Suppressor macrophage treated with lipopolysaccharide for 4 hours (primary cell): ENCODE measurements around the gene CFAP410.
"Not testable (repeated sequence)": the region's sequence is repeated elsewhere in the genome, so short reads cannot be mapped to it uniquely, and the experiment has no call there.

Experiments used
- DNase-seq: peaks from one replicate; pipeline ENCODE4 v3.0.0-alpha.2; 2020

Gene CFAP410

DNA sequence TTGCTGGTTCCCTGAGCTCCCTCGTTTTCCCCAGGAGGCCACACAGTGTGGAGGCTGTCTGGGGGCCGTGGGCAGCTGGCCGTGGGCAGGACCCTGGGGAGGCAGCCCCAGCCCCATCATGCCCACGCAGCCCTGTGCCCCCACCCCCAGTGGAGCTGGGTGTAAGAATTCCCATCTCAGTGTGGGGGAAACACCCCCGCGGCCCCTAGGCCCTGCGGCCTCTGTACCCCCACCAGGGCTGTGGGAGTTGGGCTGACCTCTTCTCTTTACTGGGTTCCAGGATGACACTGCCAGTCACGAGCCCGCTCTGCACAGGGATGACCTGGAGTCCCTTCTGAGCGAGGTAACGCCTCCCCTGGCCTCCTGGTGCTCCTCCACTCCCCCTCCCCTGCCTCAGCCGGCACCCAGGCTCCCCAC, 43.1 kb downstream of the CFAP410 start:
- DNase-seq = no peak

DNA sequence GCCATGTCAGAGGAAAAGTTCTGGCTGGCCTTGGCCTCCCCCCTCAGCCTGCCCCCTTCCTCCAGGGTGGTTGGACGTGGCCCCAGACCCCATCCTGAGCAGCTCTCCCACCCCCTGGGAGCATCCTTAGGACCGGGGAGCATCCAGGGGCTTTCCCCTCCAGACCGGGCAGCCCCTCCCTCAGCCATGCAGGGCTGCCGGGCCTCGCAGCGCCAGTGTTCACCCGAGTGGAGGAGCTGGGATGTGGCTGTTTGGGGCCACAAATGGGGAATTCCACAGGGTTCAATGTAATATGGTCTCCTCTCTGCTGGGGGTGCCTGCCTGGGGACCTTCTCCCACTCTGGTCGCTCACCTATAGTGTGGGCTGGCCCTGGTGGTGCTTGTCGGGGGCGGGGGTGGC, 43.5 kb downstream of the CFAP410 start:
- DNase-seq = no peak

DNA sequence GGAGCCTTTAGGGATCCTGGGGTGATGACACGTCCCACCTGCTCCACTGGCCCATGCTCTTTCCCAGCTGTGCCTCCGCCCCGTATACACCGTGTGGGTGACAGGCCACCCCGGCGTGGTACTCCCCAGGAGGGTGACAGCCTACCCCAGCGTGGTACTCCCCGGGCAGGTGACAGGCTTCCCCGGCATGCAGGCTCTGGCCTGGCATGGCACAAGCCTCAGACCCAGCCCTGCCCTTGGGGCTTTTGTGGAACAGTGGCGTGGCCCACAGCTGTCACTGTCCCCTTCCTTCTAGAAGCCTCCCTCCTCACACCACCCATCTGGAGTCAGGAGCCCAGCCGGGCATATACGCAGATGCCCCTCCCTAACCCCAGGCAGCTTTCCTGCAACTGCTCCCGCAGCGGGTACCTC, 44.0 kb downstream of the CFAP410 start:
- no peak for DNase-seq

DNA sequence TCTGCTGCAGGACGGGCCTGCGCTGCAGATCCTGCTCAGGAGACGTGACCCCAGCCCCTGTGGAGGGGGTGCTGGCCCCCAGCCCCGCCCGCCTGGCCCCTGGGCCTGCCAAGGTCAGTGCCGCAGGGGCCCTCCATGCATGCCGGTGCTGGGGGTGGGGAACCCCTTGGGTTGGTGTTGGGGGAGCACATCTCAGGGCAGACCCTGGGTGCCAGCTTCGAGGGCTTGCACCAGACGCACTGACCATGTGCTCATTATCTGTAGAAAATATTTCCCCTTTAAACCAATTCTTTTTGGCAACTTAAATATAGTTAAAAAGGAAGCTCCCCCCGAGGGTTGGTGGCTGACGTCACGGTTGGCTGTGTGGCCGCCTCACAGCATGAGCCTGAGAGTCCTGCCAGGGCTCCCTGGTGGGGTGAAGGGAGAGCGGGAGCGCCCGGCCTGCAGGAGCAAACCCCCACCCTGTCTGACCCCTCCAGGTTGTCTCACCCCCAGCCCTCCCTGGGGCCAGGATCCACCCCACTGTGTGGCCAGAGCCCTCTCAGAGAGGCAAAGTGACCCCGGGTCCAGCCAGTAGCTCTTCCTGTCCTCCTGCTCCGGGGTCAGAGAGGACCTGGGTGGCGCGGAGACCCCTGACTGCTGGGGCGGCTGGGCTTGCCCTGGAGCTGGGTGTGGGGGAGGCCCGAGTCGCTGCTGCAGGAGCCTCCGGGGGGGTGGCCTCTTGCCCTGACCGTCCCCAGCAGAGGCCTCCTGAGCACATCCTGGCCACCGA, 44.6 kb downstream of the CFAP410 start:
- DNase-seq = peak; percentile 42

DNA sequence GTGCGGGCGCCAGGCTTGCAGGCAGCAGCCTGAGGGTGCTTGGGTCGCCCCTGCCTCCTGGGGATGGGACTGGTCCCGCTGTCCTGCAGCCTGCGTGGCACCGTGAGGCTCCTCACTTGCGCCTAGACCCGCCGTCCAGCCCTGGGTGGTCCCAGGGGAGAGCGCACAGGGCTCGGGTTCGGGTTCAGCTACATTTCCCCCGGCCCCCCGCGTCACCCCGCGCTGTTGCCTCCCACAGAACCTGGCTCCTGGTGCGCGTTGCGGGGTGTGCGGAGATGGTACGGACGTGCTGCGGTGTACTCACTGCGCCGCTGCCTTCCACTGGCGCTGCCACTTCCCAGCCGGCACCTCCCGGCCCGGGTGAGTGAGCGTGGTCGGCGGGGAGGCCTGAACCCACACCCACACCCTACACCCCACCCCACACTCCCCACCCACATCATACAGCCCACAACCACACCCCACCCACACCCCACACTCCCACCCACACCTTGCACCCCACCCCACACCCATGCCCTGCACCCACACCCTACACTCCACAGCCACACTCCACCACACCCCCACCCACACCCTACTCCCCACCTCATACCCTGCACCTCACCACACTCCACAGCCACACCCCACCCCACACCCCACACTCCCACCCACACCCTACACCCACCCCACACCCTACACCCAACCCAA, 45.5 kb downstream of the CFAP410 start:
- DNase-seq = no peak

DNA sequence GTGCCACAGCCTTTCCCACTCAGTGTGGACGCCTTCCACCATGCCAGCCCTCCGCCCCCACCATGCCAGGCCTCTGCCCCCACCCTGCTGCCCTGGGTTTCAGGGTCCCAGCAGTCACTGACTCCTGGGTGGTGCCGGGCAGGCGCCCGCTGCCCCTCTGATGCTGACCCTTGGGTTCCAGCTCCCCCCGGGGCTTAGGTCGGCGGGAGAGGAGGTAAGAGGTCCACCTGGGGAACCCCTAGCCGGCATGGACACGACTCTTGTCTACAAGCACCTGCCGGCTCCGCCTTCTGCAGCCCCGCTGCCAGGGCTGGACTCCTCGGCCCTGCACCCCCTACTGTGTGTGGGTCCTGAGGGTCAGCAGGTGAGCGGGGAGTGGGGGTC, 46.4 kb downstream of the CFAP410 start:
- no peak for DNase-seq

DNA sequence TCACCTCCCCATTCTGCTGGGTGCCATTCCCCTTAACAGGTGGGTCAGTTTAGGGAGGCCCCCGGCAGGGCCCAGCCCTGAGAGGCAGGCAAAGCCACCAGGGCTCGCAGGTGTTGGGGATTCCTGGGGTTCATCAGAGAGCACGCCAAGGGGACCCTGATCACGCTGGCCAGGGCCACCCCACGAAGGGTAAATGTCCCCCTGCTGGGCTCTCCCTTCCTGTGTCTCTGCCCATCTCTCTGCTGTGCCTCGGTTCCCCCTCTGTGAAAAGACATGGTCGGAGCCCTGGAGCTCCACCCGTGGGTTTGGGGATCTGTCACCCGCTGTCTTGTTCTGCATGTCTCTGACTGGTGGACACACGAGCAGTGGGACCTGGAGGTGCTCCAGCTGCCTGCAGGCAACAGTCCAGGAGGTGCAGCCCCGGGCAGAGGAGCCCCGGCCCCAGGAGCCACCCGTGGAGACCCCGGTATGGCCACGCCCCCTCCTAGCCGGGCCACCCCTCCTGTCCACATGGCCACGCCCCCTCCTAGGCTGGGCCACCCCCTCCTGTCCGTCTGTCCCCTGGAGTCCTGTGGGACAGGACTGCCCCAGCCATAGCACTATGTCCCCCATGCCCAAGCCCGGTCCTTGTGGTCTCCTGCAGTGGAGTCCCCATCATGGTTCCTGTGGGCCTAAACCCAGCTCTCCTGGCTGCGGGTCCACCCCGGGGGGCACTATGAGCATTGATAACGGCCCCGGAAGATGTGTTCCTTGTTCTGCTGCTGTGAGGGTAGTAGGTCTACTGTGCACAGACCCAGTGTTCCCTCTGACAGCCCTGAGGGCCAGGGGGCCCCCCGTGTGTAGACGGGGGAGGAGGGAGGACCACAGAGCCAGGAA, 47.0 kb downstream of the CFAP410 start:
- DNase-seq = no peak

DNA sequence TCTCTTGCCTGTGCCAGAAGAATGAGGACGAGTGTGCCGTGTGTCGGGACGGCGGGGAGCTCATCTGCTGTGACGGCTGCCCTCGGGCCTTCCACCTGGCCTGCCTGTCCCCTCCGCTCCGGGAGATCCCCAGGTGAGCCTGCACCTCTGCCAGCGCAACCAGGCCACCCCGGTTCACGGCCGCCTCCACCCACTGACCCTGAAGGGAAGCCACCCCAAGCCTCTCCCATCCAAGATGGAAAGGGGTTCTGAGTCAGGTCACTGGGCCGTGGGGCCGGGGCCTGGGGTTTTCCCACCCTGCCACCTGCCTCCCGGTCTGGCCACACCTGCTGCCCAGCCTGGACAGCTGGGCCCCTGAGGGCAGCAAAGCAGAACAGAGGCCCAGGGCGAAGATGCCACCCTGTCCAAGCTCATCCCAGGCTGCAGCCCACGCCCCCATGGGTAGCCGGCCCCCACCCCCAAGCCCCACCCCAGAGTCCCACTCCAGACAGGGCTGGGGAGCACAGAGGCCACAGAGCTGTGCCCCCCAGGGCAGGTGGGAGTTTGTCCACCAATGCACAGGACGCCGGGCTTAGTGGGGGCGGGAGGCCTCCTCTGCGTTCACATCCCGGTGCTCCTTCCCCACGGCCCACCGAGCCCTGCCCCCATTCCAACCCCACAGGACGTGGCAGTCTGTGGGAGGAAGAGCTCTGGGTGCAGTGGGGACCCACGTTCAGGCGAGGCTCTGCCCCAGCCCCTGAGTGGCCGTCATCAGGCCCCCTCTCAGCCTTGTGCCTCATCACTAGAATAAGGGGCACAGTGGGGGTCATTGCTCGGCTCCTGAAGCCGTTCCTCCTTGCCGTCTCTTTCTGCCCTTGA, 47.9 kb downstream of the CFAP410 start:
- no peak for DNase-seq

DNA sequence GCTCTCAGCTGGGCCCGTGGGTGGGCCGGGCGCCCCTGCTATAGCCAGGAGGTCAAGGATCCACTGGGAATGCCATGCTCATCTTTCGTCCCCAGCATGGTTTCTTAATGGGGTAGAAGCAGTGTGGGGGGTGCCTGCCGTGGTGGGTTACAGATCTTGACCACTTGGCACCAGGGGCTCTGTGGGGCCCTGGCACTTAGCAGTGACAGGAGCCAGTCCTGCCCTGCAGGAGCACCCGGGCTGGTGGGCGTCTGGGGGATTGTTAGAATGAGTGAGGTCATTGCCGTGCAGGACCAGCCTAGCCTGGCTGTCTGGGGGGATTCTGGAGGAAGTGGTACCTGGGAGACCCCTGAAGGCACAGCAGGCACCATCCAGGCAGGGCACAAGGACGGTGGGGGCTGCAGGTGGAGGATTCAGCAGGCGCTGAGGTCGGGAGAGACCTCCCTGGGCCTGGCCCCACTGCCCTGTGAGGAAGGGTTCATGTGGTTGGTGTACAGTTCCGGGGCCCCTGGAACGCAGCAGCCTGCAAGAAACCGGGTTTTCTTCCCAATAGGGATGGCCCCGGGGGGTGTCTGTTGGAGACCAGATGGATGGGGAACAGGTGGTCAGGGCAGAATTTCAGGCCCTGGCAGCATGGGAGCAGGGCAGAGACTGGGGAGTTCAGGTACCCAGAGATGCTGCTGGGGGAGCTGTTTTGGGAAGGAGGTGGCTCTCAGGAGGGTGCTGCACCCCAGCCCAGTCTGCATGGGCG, 48.7 kb downstream of the CFAP410 start:
- DNase-seq = no peak

DNA sequence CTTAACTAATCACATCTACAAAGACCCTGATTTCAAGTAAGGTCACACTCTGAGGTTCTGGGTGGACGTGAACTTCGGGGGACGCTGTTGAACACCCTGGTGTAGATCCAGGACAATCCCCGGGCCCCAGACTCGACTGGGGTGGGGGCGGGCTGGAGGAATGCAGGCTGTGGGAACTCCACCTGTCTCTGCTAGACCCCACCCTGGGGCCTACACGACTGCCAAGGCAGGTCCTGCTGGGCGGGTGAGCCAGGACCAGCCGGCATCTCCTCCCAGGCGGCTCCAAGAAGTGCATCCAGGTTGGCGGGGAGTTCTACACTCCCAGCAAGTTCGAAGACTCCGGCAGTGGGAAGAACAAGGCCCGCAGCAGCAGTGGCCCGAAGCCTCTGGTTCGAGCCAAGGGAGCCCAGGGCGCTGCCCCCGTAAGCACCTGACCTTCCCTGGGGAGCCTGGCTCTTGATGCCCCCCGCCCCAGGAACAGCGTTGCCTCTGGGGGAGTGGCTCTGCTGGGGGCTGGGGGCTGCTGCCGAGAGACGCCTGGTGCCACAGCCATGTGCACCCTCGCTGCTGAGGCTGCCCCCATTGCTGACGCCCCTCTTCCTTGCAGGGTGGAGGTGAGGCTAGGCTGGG, 49.7 kb downstream of the CFAP410 start:
- no peak for DNase-seq

DNA sequence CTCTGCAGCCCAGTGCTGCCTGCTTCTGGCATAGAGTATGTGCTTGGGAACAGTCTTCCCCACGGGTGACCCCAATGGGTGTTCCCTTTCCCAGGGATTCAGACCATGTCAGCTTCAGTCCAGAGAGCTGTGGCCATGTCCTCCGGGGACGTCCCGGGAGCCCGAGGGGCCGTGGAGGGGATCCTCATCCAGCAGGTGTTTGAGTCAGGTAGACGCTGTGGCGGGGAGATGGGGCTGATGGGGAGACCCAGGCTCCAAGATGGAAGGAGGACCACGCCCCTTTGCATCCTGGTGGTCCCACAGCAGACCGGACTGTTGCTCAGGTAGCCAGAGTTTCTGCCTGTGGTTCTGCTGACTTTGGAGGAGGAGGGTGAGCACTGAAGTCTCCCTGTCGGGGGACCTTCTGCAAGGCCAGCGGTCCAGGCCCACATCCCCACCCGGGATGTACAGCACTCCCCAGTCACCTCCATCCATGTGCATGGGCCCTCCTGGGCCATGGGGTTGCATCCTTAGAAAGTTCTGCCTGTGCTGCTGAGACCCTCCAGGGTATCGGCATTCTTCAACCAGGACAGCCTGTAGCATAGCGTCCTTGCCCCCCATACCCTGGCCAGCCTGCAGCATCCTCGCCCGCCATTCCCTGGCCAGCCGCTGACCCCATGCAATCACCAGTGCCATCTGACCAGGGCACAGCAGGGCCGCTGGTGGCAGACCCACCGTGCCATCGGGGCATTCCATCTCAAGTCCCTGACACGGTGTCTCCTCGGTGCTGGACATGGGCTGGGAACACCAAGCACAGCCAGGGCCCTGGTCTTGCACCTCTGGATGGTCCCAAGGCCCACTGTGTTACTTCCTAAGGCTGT, 50.7 kb downstream of the CFAP410 start:
- no peak for DNase-seq

DNA sequence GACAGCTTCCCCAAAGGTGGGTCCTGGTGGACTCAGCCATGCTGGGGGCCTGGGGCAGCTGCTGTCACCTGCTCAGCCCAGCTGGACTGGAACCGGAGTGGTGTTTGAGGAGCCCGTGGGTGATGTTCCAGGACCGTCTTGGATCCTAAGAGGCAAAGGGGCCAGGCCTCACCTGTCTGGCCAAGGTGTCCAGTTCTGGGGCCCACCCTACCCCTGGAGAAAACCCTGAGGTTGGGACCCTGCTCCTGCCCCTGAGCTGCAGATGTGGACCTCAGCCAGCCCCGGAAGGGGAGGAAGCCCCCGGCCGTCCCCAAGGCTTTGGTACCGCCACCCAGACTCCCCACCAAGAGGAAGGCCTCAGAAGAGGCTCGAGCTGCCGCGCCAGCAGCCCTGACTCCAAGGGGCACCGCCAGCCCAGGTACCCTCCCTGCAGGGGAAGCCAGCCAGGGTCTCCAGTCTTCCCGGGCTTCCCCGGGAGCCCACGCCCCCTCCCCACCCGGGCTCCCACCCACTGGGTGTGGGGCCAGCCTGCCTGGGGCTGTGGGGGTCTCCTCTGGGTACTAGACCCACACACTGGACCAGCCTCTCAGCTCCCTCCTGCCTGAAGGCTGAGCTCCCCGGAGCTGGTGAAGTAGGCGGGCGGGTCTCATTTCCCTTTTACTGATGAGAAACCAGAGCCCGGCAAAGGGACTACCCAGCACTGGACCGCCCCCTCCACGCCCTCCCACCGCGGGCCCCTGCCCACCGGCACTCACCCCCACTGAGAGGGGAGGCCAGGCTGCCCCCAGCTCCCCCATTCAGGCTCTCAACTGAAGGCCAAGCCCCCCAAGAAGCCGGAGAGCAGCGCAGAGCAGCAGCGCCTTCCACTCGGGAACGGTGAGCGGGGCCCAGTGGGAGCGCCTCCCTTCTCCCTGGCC, 52.2 kb downstream of the CFAP410 start:
- peak; percentile 36 for DNase-seq

DNA sequence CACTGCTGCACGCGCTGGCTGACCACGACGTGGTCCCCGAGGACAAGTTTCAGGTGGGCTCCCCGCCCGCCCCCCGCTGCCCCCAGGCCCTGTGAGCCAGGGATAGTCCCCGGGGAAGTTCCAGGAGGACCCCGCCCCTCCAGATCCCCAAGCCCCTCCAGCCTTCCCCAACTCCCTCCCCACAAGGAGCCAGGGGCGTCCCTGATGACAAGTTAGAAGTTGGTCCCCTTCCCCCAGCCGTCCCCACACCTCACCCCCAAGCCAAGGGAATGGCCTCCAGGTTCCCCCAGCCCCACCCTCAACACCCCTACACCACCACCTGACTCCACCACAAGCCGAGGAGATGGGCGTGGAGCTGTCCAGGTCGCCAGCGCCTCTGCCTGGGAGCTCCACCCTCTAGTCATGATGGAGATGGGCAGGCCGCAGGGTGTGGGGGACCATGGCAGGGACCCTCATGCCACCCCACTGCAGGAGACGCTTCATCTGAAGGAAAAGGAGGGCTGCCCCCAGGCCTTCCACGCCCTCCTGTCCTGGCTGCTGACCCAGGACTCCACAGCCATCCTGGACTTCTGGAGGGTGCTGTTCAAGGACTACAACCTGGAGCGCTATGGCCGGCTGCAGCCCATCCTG, 53.0 kb downstream of the CFAP410 start:
- DNase-seq = no peak

DNA sequence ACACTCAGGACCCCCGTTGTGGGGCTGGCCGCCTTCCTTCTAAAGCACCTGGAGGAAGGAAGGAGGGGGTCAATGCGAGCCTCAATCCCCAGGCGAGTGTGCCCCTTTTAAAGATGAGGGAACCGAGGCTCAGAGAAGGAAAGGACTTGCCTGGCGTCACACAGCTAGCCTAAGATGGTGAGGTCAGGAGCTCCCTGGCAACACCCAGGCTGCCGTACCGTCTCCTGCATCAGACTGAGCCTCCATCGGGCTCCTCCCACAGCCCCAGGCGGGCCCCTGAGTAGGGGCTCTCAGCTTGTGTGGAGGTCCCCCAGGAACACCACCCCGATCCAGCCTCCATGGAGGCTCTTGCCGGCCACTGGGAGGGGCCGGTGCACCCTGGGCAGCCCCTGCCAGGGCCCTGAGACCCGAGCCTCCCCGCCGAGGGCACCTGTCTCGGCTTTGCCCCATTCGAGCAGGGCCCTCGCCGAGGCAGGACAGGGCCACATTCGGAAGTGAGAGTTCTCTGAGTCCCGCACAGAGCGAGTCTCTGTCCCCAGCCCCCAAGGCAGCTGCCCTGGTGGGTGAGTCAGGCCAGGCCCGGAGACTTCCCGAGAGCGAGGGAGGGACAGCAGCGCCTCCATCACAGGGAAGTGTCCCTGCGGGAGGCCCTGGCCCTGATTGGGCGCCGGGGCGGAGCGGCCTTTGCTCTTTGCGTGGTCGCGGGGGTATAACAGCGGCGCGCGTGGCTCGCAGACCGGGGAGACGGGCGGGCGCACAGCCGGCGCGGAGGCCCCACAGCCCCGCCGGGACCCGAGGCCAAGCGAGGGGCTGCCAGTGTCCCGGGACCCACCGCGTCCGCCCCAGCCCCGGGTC, 53.8 kb downstream of the CFAP410 start, which contains the start of gene AIRE:
AIRE (plus strand) TSS at position 739 of the 855 bp plus-strand sequence. CDS start 131 bp downstream, outside the sequence.
- DNase-seq = peak; percentile 41

DNA sequence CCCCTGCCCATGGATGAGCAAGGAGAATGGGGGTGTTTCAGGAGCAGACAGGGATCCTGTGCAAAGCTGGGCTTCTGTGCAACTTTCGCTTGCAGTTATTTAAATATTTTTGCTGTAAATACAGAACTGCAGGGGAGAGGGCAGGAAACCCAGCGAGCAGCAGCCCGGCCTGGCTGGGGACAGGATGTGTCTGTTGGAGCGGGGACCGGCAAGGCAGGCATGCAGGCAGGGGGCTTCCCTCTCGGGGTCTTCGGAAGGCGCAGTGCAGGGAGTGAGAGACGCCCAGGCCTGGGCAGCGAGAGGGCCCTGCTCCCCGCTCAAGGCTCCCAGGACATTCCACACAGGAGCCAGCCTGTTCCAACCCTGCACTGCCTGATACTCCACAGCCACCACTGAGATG, 55.2 kb downstream of the CFAP410 start:
- DNase-seq = no peak

DNA sequence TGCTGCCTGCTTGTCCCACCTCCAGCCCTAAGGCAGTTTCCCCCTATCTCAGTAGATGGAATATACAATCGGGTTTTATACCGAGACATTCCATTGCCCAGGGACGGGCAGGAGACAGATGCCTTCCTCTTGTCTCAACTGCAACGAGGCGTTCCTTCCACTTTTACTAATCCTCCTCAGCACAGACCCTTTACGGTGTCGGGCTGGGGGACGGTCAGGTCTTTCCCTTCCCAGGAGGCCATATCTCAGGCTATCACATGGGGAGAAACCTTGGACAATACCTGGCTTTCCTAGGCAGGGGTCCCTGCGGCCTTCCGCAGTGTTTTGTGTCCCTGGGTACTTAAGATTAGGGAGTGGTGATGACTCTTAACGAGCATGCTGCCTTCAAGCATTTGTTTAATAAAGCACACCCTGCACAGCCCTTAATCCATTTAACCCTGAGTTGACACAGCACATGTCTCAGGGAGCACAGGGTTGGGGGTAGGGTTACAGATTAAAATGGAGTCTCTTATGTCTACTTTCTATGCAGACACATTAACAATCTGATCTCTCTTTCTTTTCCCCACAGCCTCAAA, 55.9 kb downstream of the CFAP410 start:
- DNase-seq = not testable (repeated sequence)

DNA sequence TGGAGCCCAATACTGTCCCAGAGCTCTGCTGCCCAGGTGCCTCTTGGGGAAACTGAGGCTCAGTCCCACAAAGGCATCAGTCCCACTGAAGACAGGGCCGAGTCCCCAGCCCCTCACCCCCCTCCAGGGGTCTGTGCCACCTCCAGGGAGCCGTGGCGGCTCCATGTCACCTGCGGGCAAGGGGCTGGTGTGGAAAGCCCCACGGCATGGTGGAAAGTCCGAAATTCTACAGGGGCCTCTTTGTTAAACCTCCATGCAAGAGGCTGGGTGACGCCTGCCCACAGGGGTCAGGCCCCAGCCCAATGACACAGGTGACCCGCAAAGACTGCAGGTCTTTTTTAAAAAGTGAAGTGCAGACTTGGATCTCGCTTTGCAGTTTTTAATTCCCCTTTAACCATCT, 56.8 kb downstream of the CFAP410 start:
- DNase-seq = no peak
